Cardiac muscle cell (in vitro differentiated cells and primary cell): ENCODE data around the gene VAMP4. TPM values are rescaled to one million over a fixed set of nuclear protein-coding genes. Genes with fewer than 3 reads are reported as not detected.

ENCODE experiments used
- DNase-seq, 2 donors: peaks; one replicate each; pipeline versions ENCODE4 v3.0.0 to v3.0.0-alpha.2; 2010 to 2017; ENCODE audit warnings: low read depth in 1 of 2, low spot score in 1 of 2
- H3K27ac ChIP-seq: fragments of 200-600 bp; sonication (generic); 2 replicates; pipeline ENCODE4 v1.5.1; 2016
- H3K27me3 ChIP-seq: fragments of 200-600 bp; sonication (generic); 2 replicates; pipeline ENCODE4 v1.6.0; 2016; ENCODE audit warnings: control low read depth
- H3K36me3 ChIP-seq: fragments of 200-600 bp; sonication (generic); 2 replicates; pipeline ENCODE4 v1.5.1; 2016; ENCODE audit warnings: control low read depth
- H3K4me1 ChIP-seq: fragments of 200-600 bp; sonication (generic); 2 replicates; pipeline ENCODE4 v1.8.1; 2017; ENCODE audit warnings: low read depth, mild to moderate bottlenecking, mixed run types
- H3K4me3 ChIP-seq: fragments of 200-600 bp; sonication (generic); 2 replicates; pipeline ENCODE4 v1.5.1; 2016; ENCODE audit warnings: mild to moderate bottlenecking
- H3K9me3 ChIP-seq: fragments of 200-600 bp; sonication (generic); 2 replicates; pipeline ENCODE4 v1.5.1; 2017; ENCODE audit warnings: low read depth, mild to moderate bottlenecking, control low read depth
- CTCF ChIP-seq: IDR thresholded peaks from 2 replicates; pipeline ENCODE4 v1.5.1; 2012; ENCODE audit warnings: low read depth, mild to moderate bottlenecking, low read length
- polyA plus RNA-seq: library from polyadenylated mRNA; unstranded; fragments of >200 nt; fragmentation: Nextera tagmentation; extraction: Ambion mirVana; gene quantifications from 2 replicates; pipeline ENCODE4 v1.2.1, GENCODE V29; 2016
- total RNA-seq: library from RNA; depleted of rRNA; stranded (reverse); fragments of >200 nt; gene quantifications from 2 replicates; pipeline ENCODE4 v1.2.3, GENCODE V29; 2016

The VAMP4 gene
- total and polyA plus RNA-seq, 2 experiments from 2014 or later, result 6.9 to 9.4 TPM

GRCh38 chr1:171716616-171717015 is 25.2 kb downstream of the VAMP4 start:
- DNase-seq, result peak in 1 of 2 donors; percentile 42

GRCh38 chr1:171715813-171716251 is 26.0 kb downstream of the VAMP4 start:
- no peak overlapping the region for H3K27ac ChIP-seq
- no peaks in the 10 kb centered on the region for H3K4me1 ChIP-seq
- H3K9me3 ChIP-seq, result no peaks in the 10 kb centered on the region
- peak; percentile 1 to 43 for DNase-seq
- H3K27me3 ChIP-seq, result no peaks in the 10 kb centered on the region
- H3K4me3 ChIP-seq, result no peak overlapping the region
- peak; percentile 52 for TF ChIP-seq CTCF
- H3K36me3 ChIP-seq, result no peaks in the 10 kb centered on the region

More at GRCh38 chr1:171716616-171717015, 25.2 kb downstream of the VAMP4 start:
- Histone ChIP-seq H3K9me3 (no peaks in the 10 kb centered on the region), H3K4me3 (no peak overlapping the region), H3K4me1 (no peaks in the 10 kb centered on the region), H3K27ac (no peak overlapping the region), H3K27me3 (no peaks in the 10 kb centered on the region), H3K36me3 (no peaks in the 10 kb centered on the region)
- no peak for TF ChIP-seq CTCF

- no peaks in the 10 kb centered on the region for H3K4me1 ChIP-seq
- H3K9me3 ChIP-seq, result no peaks in the 10 kb centered on the region
- DNase-seq, result no peak
- no peaks in the 10 kb centered on the region for H3K36me3 ChIP-seq
- H3K4me3 ChIP-seq, result no peak overlapping the region
- TF ChIP-seq CTCF, result no peak
- no peaks in the 10 kb centered on the region for H3K27me3 ChIP-seq
- H3K27ac ChIP-seq, result no peak overlapping the region
Observed at GRCh38 chr1:171712341-171712740, 29.5 kb downstream of the VAMP4 start.

- Histone ChIP-seq H3K4me1 (no peaks in the 10 kb centered on the region), H3K4me3 (no peak overlapping the region), H3K9me3 (no peaks in the 10 kb centered on the region), H3K27ac (no peak overlapping the region), H3K27me3 (no peaks in the 10 kb centered on the region), H3K36me3 (no peaks in the 10 kb centered on the region)
- no peak for TF ChIP-seq CTCF
- DNase-seq, result no peak
Observed at GRCh38 chr1:171711643-171712042, 30.2 kb downstream of the VAMP4 start.

GRCh38 chr1:171707583-171707982 is 34.3 kb downstream of the VAMP4 start:
- TF ChIP-seq CTCF, result no peak

GRCh38 chr1:171702598-171702997 is 39.3 kb downstream of the VAMP4 start:
- Histone ChIP-seq H3K27me3 (no peaks in the 10 kb centered on the region), H3K4me3 (no peak overlapping the region), H3K4me1 (no peaks in the 10 kb centered on the region), H3K27ac (no peak overlapping the region), H3K36me3 (no peaks in the 10 kb centered on the region), H3K9me3 (no peaks in the 10 kb centered on the region)
- TF ChIP-seq CTCF, result no peak
- DNase-seq, result no peak

More at GRCh38 chr1:171707583-171707982, 34.3 kb downstream of the VAMP4 start:
- H3K9me3 ChIP-seq, result no peaks in the 10 kb centered on the region
- no peaks in the 10 kb centered on the region for H3K27me3 ChIP-seq
- no peaks in the 10 kb centered on the region for H3K36me3 ChIP-seq
- no peak overlapping the region for H3K4me3 ChIP-seq
- no peaks in the 10 kb centered on the region for H3K4me1 ChIP-seq
- no peak for DNase-seq
- H3K27ac ChIP-seq, result no peak overlapping the region
